H1 (cell line): Measurements from ENCODE around the gene ZNF804B. TPM values are rescaled to one million over a fixed set of nuclear protein-coding genes. Genes with fewer than 3 reads are reported as not detected.

Experiments
- SAP30 ChIP-seq: fragments of 300-600 bp; sonication (generic); IDR thresholded peaks from 2 replicates; pipeline ENCODE4 v1.7.1; 2012; ENCODE audit warnings: low read length, moderate library complexity, mild to moderate bottlenecking, inconsistent platforms; ENCODE audit not compliant: insufficient read depth, insufficient replicate concordance
- polyA plus RNA-seq, 7 experiments: library from polyadenylated mRNA; depleted of rRNA in 3 of 7; stranded (reverse) in 5 of 7; unstranded in 2 of 7; fragments of >200 nt in 5 of 7; fragments of 200-250 nt in 2 of 7; gene quantifications; 1 replicate in 5 of 7; 2 replicates in 1 of 7; 4 replicates in 1 of 7; pipeline versions ENCODE4 v1.2.1 to v1.2.3, GENCODE V29; 2011 to 2013; ENCODE audit warnings: missing spikeins in 2 of 7, mixed read lengths in 2 of 7
- total RNA-seq: library from RNA; stranded (reverse); fragmentation: NEBNext Ultra II Directional; extraction: Animal tissue kit (Norgen Biotek cat#: 25700); gene quantifications from 2 replicates; pipeline ENCODE4 v1.2.1, GENCODE V29; 2021
- TF ChIP-seq, protein P1 (sequence below): IDR thresholded peaks from 2 replicates; pipeline ENCODE4 v1.6.1; 2011; ENCODE audit warnings: low read depth, mild to moderate bottlenecking, low read length; ENCODE audit not compliant: insufficient read depth

ZNF804B gene
- total and polyA plus RNA-seq, 2 of the 8 experiments (the other 6 are each of a cell fraction or from before 2014, with no cell fraction given), result not detected

- no peak for TF ChIP-seq SAP30
- TF ChIP-seq, protein P1, sequence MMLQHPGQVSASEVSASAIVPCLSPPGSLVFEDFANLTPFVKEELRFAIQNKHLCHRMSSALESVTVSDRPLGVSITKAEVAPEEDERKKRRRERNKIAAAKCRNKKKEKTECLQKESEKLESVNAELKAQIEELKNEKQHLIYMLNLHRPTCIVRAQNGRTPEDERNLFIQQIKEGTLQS, result no peak
- TF ChIP-seq, all 59 proteins: peak for 0
Observed at GRCh38 chr7:88757371-88757770, 2.1 kb upstream of the ZNF804B start (continued).
